Measurements from ENCODE around the gene TTBK1.

Gene TTBK1

DNA sequence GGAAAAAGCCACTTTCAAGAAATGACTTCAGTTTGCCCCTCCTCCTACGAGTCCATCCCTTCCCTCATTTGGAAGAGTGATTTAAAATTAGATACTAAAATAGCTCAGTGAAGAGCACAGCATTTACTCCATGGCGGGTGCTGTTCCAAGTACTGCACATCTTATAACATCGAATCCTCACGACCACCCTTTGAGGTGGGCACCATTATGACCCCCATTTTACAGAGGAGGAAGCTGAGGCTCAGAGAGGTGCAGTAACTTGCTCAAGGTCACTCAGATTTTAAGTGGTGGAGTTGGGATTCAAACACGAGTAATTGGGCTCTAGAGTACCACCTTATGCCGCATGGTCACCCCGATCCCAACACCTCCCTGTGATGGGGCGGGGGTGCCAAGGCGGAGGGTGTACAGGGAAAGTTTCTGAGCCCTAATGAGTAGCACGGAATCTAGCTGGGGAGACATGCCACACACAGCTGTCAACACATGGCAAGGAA lies 25.5 kb downstream of the TTBK1 start:
- Mint-ChIP-seq H3K4me3 (peak overlapping the region; percentile 65), H3K27me3 (peaks cover 14% of the 10 kb centered on the region), H3K27ac (no peak overlapping the region), H3K36me3 (ENCODE audit: low read depth) (no peaks in the 10 kb centered on the region), H3K4me1 (ENCODE audit: low read depth) (peaks cover 15% of the 10 kb centered on the region), H3K9me3 (no peaks in the 10 kb centered on the region)

GRCh38 chr6:43269273-43270007 lies 26.2 kb downstream of the TTBK1 start:
- H3K4me1 Mint-ChIP-seq (ENCODE audit: low read depth), result peaks cover 15% of the 10 kb centered on the region
- H3K27me3 Mint-ChIP-seq, result peaks cover 19% of the 10 kb centered on the region
- no peak overlapping the region for H3K27ac Mint-ChIP-seq
- no peaks in the 10 kb centered on the region for H3K36me3 Mint-ChIP-seq (ENCODE audit: low read depth)
- H3K4me3 Mint-ChIP-seq, result peak overlapping the region; percentile 65
- no peaks in the 10 kb centered on the region for H3K9me3 Mint-ChIP-seq

GRCh38 chr6:43271103-43271815 lies 28.0 kb downstream of the TTBK1 start:
- Mint-ChIP-seq H3K4me3 (no peak overlapping the region), H3K9me3 (no peaks in the 10 kb centered on the region), H3K4me1 (ENCODE audit: low read depth) (peaks cover 22% of the 10 kb centered on the region), H3K27me3 (peaks cover 24% of the 10 kb centered on the region), H3K27ac (no peak overlapping the region), H3K36me3 (ENCODE audit: low read depth) (no peaks in the 10 kb centered on the region)

GRCh38 chr6:43271944-43272343 lies 28.7 kb downstream of the TTBK1 start:
- H3K4me3 Mint-ChIP-seq, result no peak overlapping the region
- H3K36me3 Mint-ChIP-seq (ENCODE audit: low read depth), result no peaks in the 10 kb centered on the region
- no peak overlapping the region for H3K27ac Mint-ChIP-seq
- no peaks in the 10 kb centered on the region for H3K9me3 Mint-ChIP-seq
- H3K4me1 Mint-ChIP-seq (ENCODE audit: low read depth), result peaks cover 23% of the 10 kb centered on the region
- H3K27me3 Mint-ChIP-seq, result peaks cover 28% of the 10 kb centered on the region

DNA sequence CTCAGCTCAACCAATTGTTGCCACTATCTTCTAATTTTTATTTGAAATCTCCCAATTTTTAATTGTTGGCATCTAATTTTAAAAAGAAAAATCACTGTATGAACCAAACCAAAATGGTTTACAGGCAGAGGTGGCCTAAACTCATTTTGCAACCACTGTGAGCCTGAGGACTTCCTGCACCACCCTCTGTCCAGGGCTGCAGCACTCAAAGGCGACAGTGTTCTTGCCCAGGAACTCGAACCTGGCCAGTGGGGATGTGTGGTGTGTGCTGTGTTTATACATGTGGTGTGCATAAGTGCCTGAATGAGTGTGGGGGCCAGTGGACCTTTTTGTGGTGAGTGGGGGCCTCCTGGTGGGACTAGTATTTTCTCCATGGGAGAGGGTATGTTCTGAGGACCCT lies 30.4 kb downstream of the TTBK1 start:
- H3K36me3 Mint-ChIP-seq (ENCODE audit: low read depth), result no peaks in the 10 kb centered on the region
- H3K4me3 Mint-ChIP-seq, result no peak overlapping the region
- H3K4me1 Mint-ChIP-seq (ENCODE audit: low read depth), result peaks cover 21% of the 10 kb centered on the region
- H3K27ac Mint-ChIP-seq, result no peak overlapping the region
- peaks cover 31% of the 10 kb centered on the region for H3K27me3 Mint-ChIP-seq
- no peaks in the 10 kb centered on the region for H3K9me3 Mint-ChIP-seq

DNA sequence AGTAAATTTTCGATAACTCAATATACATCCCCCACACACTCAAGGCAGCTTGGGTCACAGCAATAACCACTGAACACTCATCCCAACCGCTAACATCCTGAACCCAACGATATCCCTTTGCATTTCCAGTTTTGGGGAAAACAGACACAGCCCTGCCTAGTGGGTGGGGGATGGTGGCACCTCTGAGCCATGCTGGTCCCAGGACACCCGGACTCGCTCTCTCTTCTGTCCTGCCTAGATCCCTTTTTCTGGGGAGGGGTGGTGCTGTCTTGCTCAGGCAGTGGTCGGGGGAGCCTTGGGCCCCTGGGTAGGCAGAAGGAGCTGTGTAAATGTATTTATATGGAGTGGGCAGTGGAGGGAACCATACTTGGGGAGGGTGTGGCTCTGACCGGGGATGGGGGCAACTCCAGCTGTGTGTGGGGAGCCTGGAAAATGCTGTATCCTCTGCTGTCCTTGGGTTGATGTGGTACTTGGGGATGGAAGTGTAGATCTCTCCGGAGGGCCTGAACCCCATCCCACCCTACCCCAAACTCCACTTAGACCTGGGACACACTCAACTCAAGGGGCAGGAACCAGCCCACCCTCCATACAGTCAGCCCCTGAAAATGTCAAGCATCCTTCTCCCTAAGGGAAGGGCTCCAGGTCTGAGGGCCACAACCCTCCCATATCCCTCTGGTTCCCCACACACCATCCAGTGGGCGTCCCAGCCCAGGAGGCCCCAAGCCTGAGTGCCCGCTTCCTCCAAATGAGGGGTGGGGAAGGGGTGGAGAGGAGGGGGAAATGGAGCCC lies 31.0 kb downstream of the TTBK1 start:
- Mint-ChIP-seq H3K4me1 (ENCODE audit: low read depth) (peaks cover 15% of the 10 kb centered on the region), H3K4me3 (no peak overlapping the region), H3K36me3 (ENCODE audit: low read depth) (no peaks in the 10 kb centered on the region), H3K27ac (no peak overlapping the region), H3K27me3 (peaks cover 25% of the 10 kb centered on the region), H3K9me3 (no peaks in the 10 kb centered on the region)

GRCh38 chr6:43274916-43275597 lies 31.8 kb downstream of the TTBK1 start:
- peaks cover 25% of the 10 kb centered on the region for H3K27me3 Mint-ChIP-seq
- H3K36me3 Mint-ChIP-seq (ENCODE audit: low read depth), result no peaks in the 10 kb centered on the region
- H3K4me1 Mint-ChIP-seq (ENCODE audit: low read depth), result peaks cover 13% of the 10 kb centered on the region
- H3K4me3 Mint-ChIP-seq, result peak overlapping the region; percentile 74
- H3K9me3 Mint-ChIP-seq, result no peaks in the 10 kb centered on the region
- H3K27ac Mint-ChIP-seq, result no peak overlapping the region

- H3K36me3 Mint-ChIP-seq (ENCODE audit: low read depth), result no peaks in the 10 kb centered on the region
- H3K27me3 Mint-ChIP-seq, result peaks cover 28% of the 10 kb centered on the region
- H3K27ac Mint-ChIP-seq, result peak overlapping the region; percentile 16
- peaks cover 9% of the 10 kb centered on the region for H3K4me1 Mint-ChIP-seq (ENCODE audit: low read depth)
- no peaks in the 10 kb centered on the region for H3K9me3 Mint-ChIP-seq
- H3K4me3 Mint-ChIP-seq, result peak overlapping the region; percentile 74
Measured at GRCh38 chr6:43275801-43276576, 32.7 kb downstream of the TTBK1 start.

GRCh38 chr6:43276577-43277305 lies 33.5 kb downstream of the TTBK1 start:
- peaks cover 26% of the 10 kb centered on the region for H3K27me3 Mint-ChIP-seq
- H3K9me3 Mint-ChIP-seq, result no peaks in the 10 kb centered on the region
- no peaks in the 10 kb centered on the region for H3K36me3 Mint-ChIP-seq (ENCODE audit: low read depth)
- peaks cover 9% of the 10 kb centered on the region for H3K4me1 Mint-ChIP-seq (ENCODE audit: low read depth)
- no peak overlapping the region for H3K4me3 Mint-ChIP-seq
- no peak overlapping the region for H3K27ac Mint-ChIP-seq

DNA sequence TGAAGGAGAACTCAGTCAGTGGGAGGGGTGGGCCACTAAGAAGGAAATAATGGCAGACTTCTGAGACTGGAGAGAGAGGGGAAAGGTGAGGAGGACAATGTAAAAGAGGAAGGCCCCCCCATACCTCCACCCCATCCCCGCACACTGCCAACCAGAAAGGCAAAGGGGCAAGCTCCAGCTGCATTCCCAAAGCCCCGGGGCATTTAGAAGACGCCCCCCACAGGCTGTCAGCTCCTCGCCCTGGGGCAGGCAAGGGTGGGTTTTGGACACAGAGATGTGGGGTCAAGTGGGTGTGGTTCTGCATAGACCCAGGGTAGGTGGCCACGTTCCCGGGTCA lies 34.0 kb downstream of the TTBK1 start:
- H3K27me3 Mint-ChIP-seq, result peaks cover 24% of the 10 kb centered on the region
- no peaks in the 10 kb centered on the region for H3K9me3 Mint-ChIP-seq
- no peaks in the 10 kb centered on the region for H3K36me3 Mint-ChIP-seq (ENCODE audit: low read depth)
- H3K4me1 Mint-ChIP-seq (ENCODE audit: low read depth), result peaks cover 9% of the 10 kb centered on the region
- no peak overlapping the region for H3K4me3 Mint-ChIP-seq
- no peak overlapping the region for H3K27ac Mint-ChIP-seq

DNA sequence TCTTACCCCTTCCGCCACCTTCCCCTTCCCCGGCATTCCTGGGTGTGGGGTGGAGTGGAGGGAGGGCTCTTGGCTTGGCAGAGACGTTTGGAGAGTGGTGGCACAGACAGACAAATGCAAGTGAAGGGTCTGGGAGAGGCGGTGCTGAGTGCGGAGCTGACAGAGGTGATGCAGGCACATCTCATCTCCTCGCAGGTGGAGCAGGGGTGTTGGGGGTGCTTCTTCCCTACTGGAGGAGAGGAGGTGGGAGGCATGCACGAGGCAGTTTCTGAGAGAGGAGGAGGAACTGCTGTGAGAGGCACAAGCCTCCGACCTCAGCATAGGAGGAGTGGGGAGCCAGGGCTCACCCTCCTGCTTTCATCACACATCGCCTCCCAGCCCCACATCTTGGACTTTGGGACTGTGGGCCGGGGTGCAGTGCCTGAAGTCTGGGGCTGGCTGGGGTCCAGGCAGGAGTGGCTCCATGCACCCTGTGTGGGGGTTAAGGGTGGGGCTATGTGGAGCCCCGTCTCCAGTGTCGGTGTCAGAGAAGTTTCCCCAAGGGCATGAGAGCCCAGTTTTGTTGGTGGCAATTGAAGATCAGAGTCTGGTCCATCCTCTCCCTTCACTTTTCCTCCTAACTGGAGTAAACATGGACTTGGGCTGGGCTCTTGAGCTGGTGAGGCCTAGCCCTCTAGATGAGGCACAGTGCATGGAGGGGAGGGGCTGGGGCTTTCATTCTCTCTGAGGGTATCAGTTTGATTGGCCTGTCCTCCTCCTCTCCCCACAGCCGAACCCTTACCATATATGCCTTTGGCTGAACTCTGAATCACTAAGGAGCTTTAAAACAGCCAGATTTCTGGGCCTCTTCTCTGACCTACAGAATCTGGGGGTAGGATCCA lies 34.6 kb downstream of the TTBK1 start:
- Mint-ChIP-seq H3K4me3 (no peak overlapping the region), H3K36me3 (ENCODE audit: low read depth) (no peaks in the 10 kb centered on the region), H3K9me3 (no peaks in the 10 kb centered on the region), H3K4me1 (ENCODE audit: low read depth) (peaks cover 9% of the 10 kb centered on the region), H3K27me3 (peaks cover 24% of the 10 kb centered on the region), H3K27ac (no peak overlapping the region)

DNA sequence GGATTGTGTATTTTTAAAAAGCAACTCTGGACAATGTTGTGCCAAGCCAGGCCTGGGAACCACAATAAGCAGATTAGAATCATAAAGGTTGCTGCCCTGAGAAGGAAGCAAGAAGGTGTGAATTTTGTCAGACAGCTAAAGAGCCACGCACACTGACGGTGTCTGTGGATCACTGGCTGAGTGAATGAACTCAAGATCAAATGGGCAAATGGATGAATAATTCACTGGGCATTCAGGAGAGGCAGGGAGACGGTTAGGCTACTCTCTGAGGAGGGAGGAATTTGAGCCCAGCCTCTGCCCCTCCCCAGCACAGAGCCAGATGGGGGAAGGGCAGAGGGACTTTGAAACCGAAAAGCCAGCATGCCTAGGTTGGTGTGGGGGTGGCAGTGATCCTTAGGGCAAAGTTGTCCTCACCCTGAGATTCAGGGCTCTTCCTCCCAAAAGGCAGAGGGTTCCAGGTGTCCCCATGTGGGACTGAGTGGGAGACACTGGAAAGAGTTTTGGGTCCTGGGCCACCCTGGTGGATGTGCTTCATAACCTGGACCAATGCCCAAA lies 35.3 kb downstream of the TTBK1 start:
- peaks cover 9% of the 10 kb centered on the region for H3K4me1 Mint-ChIP-seq (ENCODE audit: low read depth)
- H3K36me3 Mint-ChIP-seq (ENCODE audit: low read depth), result no peaks in the 10 kb centered on the region
- peaks cover 24% of the 10 kb centered on the region for H3K27me3 Mint-ChIP-seq
- H3K27ac Mint-ChIP-seq, result no peak overlapping the region
- no peak overlapping the region for H3K4me3 Mint-ChIP-seq
- no peaks in the 10 kb centered on the region for H3K9me3 Mint-ChIP-seq

GRCh38 chr6:43280234-43280633 lies 37.0 kb downstream of the TTBK1 start:
- peaks cover 20% of the 10 kb centered on the region for H3K27me3 Mint-ChIP-seq
- no peaks in the 10 kb centered on the region for H3K36me3 Mint-ChIP-seq (ENCODE audit: low read depth)
- no peaks in the 10 kb centered on the region for H3K9me3 Mint-ChIP-seq
- H3K27ac Mint-ChIP-seq, result no peak overlapping the region
- no peak overlapping the region for H3K4me3 Mint-ChIP-seq
- peaks cover 6% of the 10 kb centered on the region for H3K4me1 Mint-ChIP-seq (ENCODE audit: low read depth)
